Activated naive CD8-positive, alpha-beta T cell treated with anti-CD3 and anti-CD28 coated beads for 36 hours (primary cell): ENCODE data around the gene SHC1. TPM values are rescaled to one million over a fixed set of nuclear protein-coding genes. Genes with fewer than 3 reads are reported as not detected.

Experiments
- DNase-seq: peaks from one replicate; pipeline ENCODE4 v3.0.0; 2021
- H3K27ac Mint-ChIP-seq: one replicate; pipeline ENCODE4 v1.8.0; 2022; ENCODE audit warnings: mild to moderate bottlenecking, moderate library complexity, mixed read lengths
- H3K27me3 Mint-ChIP-seq: one replicate; pipeline ENCODE4 v1.8.0; 2022; ENCODE audit warnings: mild to moderate bottlenecking, mixed read lengths
- H3K36me3 Mint-ChIP-seq: one replicate; pipeline ENCODE4 v1.8.0; 2021; ENCODE audit warnings: mild to moderate bottlenecking, mixed read lengths
- H3K4me1 Mint-ChIP-seq: one replicate; pipeline ENCODE4 v1.8.0; 2021; ENCODE audit warnings: mixed read lengths
- H3K4me3 Mint-ChIP-seq: one replicate; pipeline ENCODE4 v1.8.0; 2022; ENCODE audit warnings: mild to moderate bottlenecking, moderate library complexity, mixed read lengths
- H3K9me3 Mint-ChIP-seq: one replicate; pipeline ENCODE4 v1.8.0; 2022; ENCODE audit warnings: mixed read lengths
- total RNA-seq, 2 experiments: library from RNA; stranded (reverse); gene quantifications; one replicate each; pipeline ENCODE4 v1.2.3, GENCODE V29; 2021

SHC1 gene
- total RNA-seq, result 10 to 100 TPM; 34.7 to 38.4 TPM

- DNase-seq, result no peak
- Mint-ChIP-seq H3K36me3 (peaks cover 6% of the 10 kb centered on the region), H3K4me3 (peak within 1 kb of the TSS; percentile 43), H3K4me1 (peaks cover 30% of the 10 kb centered on the region), H3K27me3 (no peaks in the 10 kb centered on the region), H3K9me3 (no peaks in the 10 kb centered on the region), H3K27ac (peak within 1 kb of the TSS; percentile 51)
These were observed at the start of gene SHC1 for GRCh38 chr1:154970631-154971340. Gene SHC1, minus strand, starts transcription at chr1:154970747. Its CDS starts 221 bp downstream, at chr1:154970526.

DNA sequence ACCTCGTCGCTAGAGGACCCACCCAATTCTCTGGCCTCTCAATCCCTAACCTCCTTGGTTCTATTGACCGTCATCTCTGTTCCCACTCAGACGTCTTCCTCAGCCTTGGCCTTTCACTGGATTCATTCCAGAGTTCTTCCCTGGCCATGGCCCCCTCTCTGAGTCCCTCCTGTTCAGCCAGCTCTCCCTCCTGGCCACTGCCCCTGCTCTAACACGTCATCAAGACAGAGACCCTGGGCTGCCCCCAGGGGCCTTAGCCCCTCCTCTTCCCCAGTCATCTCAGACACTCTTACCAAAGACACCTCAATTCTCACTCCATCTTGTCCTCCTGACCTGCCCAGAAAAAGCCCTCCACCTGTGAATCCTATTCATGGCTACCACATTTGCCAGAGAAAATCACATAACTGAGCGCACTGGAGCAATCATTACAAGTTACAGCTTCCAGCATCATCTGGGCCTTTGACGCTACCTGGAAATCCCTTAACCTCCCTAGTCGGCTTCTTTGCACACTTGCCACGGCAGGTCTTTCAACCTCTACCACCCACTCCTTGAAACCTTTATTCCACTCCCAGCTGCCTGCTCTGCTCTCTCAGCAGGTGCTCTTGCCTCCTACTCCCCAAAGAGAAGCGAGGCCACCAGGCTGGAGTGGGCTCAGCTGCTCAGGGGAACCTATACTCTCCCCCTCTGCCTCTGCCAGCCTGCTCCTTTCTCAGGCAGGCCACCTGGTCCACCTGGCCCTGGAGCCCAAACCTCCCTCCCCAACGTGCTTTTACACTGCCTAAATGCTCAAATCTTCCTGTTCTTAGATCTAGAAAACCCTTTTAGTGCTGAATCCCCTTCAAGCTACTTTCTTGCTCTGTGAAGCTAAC, 49.1 kb upstream of the SHC1 start:
- Mint-ChIP-seq H3K4me3 (no peak overlapping the region), H3K36me3 (peaks cover 4% of the 10 kb centered on the region)

DNA sequence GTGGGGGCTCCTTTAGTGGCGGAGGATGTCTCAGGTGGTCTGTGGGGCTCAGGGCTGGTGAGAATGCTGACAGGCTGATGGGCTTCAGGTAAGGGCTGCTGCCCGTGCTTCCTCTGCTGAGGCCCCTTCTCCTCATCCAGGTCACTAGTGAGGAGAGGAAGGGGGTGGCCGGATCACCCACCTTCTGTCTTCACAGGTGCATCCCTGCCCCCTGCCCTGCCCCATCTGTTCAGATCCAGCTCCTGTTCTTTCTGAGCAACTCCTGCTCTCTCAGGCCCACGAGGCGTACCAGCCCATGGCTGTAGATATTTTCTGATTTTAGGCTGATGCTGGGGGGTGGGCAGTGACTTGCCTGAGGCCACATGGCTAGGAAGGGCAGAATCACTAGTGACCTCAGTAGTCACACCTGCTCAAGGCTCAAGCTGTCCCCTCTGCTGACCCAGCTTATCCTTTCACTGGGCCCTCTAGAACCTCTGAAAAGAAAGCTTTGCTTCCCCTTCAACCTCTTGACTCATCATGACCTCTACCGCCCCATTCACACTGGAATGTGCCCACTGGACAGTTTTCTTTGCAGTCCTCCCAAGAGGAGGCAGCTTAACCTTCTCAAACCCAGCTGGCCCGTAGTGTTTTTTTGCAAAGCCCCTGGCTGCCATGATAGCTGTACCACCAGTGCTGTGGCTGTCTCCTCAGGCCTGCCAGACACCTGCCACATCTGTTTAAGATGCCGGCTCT, 48.2 kb upstream of the SHC1 start:
- no peak for DNase-seq
- Mint-ChIP-seq H3K4me3 (no peak overlapping the region), H3K36me3 (peaks cover 4% of the 10 kb centered on the region), H3K27ac (no peak overlapping the region), H3K27me3 (peaks cover 6% of the 10 kb centered on the region), H3K4me1 (peaks cover 23% of the 10 kb centered on the region), H3K9me3 (no peaks in the 10 kb centered on the region)

More for the DNA sequence above, 49.1 kb upstream of the SHC1 start:
- no peak for DNase-seq
- Mint-ChIP-seq H3K9me3 (no peaks in the 10 kb centered on the region), H3K4me1 (peaks cover 17% of the 10 kb centered on the region), H3K27ac (no peak overlapping the region), H3K27me3 (peaks cover 6% of the 10 kb centered on the region)

DNA sequence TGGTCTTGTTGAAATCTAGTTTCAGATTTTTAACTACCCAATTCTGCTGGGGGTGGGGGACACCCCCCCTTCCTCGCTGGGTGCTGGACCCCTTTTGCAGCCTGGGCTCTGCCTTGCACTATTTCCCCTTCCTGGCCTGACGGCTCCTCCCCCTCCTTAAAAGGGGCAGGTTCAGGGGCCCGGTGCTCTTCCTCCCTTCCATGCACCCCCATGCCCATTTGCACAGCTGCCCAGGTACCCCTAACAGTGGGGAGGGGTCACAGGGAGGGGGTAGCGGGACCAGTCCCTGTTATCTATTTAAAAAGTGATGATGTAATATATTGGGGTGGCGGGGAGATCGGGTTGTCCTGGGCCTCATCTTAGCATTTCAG, 47.4 kb upstream of the SHC1 start:
- H3K27ac Mint-ChIP-seq, result no peak overlapping the region
- H3K36me3 Mint-ChIP-seq, result peaks cover 4% of the 10 kb centered on the region
- H3K27me3 Mint-ChIP-seq, result peaks cover 6% of the 10 kb centered on the region
- peak overlapping the region; percentile 57 for H3K4me3 Mint-ChIP-seq
- H3K9me3 Mint-ChIP-seq, result no peaks in the 10 kb centered on the region
- H3K4me1 Mint-ChIP-seq, result peaks cover 30% of the 10 kb centered on the region
- DNase-seq, result no peak

DNA sequence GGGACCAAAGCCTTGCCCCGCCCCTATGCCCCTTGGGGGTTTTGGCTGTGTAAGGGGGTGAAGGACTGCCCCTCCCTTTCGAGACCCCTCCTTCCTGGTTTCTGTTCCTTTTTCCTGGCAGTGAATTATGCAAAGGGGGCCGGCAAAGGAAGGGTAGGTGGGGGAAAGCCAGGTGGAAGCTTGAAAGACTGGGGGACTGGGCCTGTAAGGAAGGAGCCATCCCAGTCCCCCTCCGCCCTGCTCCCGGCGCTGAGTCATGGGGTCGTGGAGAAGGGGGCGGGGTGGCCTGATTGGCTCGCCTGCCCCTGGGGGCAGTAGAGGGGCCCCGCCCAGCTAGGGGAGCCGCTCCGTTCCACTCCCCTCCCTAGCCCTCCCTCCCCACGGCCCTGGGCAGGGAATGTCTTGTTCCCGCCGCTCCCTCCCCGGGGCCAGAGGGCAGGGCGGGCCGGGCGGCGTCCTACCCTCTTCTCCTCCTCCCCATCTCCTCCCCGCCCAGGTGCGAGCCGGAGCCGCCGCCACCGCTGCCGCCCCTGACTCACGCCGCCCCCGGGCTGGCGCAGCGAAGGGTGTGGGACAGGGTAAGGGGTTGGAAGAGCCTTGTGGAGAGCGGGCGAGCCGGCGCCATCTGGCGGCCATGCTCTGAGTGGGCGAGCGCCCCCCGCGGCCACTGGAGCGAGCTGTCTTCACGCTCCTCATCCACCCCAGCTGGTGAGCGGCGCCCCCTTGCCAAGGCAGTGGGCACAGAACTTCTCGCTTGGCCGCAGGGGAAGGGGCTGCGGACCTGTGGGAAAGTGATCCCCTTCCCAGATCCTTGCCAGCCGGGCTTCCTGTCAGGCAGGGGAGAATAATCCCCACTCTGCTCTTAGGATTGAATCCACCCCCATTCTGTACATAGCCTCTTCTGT, 46.7 kb upstream of the SHC1 start:
- Mint-ChIP-seq H3K27me3 (peaks cover 6% of the 10 kb centered on the region), H3K36me3 (peaks cover 4% of the 10 kb centered on the region), H3K9me3 (no peaks in the 10 kb centered on the region), H3K4me3 (peak overlapping the region; percentile 57), H3K27ac (peak overlapping the region; percentile 13), H3K4me1 (peaks cover 36% of the 10 kb centered on the region)
- peak; percentile 93 for DNase-seq

- Mint-ChIP-seq H3K4me3 (no peak overlapping the region), H3K27me3 (peaks cover 6% of the 10 kb centered on the region), H3K9me3 (no peaks in the 10 kb centered on the region), H3K36me3 (peaks cover 4% of the 10 kb centered on the region), H3K4me1 (peaks cover 40% of the 10 kb centered on the region), H3K27ac (peak overlapping the region; percentile 11)
- no peak for DNase-seq
These were observed 45.8 kb upstream of the SHC1 start for GRCh38 chr1:155016231-155016831.

- DNase-seq, result no peak
- peaks cover 6% of the 10 kb centered on the region for H3K27me3 Mint-ChIP-seq
- peaks cover 46% of the 10 kb centered on the region for H3K4me1 Mint-ChIP-seq
- peaks cover 4% of the 10 kb centered on the region for H3K36me3 Mint-ChIP-seq
- H3K9me3 Mint-ChIP-seq, result no peaks in the 10 kb centered on the region
- no peak overlapping the region for H3K4me3 Mint-ChIP-seq
- no peak overlapping the region for H3K27ac Mint-ChIP-seq
These were observed 45.1 kb upstream of the SHC1 start for GRCh38 chr1:155015527-155016230.

GRCh38 chr1:155014709-155015508, 44.4 kb upstream of the SHC1 start:
- DNase-seq, result no peak
- H3K27ac Mint-ChIP-seq, result no peak overlapping the region
- H3K4me3 Mint-ChIP-seq, result no peak overlapping the region
- peaks cover 4% of the 10 kb centered on the region for H3K36me3 Mint-ChIP-seq
- peaks cover 6% of the 10 kb centered on the region for H3K27me3 Mint-ChIP-seq
- H3K4me1 Mint-ChIP-seq, result peaks cover 54% of the 10 kb centered on the region
- no peaks in the 10 kb centered on the region for H3K9me3 Mint-ChIP-seq

- H3K27ac Mint-ChIP-seq, result no peak overlapping the region
- peaks cover 4% of the 10 kb centered on the region for H3K36me3 Mint-ChIP-seq
- H3K4me3 Mint-ChIP-seq, result no peak overlapping the region
- peaks cover 62% of the 10 kb centered on the region for H3K4me1 Mint-ChIP-seq
- H3K9me3 Mint-ChIP-seq, result no peaks in the 10 kb centered on the region
- peaks cover 6% of the 10 kb centered on the region for H3K27me3 Mint-ChIP-seq
- DNase-seq, result no peak
These were observed 43.1 kb upstream of the SHC1 start for GRCh38 chr1:155013632-155014031.

DNA sequence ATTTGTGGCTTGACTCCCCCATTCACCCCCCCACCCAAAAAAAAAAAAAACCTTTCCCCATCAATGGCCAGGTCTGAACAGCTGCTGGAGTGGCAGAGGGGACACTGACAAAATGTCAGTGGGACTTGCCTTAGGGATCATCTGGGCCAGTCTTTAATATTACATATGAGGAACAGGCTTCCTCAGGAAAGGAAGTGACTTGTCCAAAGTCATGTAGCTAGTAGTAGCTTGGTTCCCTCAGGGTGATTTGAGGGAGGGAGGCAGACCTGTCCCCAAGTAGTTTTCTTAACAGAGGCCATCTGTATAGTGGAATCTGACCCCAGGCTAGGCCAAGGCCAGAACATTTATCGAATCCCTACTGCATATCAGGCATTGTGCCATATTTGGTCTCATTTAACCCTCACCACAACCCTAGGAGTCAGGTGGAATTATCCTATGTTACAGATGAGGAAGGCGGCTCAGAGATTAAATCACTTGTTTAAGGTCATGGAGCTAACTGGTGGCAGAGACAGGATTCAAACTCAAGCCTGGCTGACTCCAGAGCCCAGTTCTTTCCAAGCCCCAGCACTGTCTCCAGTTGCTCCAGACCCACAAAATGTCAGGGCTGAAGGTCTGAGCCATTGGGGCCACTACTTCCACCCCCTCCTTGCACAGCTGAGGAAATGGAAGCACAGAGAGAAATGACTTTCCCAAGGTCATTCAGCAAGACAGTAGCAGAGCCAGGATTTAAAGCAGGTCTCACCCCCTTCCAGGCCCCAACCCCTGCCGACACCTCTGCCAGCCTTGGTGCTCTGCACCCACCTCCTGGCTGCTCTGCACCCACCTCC, 42.4 kb upstream of the SHC1 start:
- DNase-seq, result no peak
- Mint-ChIP-seq H3K4me3 (no peak overlapping the region), H3K4me1 (peaks cover 66% of the 10 kb centered on the region), H3K9me3 (no peaks in the 10 kb centered on the region), H3K27me3 (peaks cover 6% of the 10 kb centered on the region), H3K27ac (no peak overlapping the region), H3K36me3 (peaks cover 4% of the 10 kb centered on the region)

DNA sequence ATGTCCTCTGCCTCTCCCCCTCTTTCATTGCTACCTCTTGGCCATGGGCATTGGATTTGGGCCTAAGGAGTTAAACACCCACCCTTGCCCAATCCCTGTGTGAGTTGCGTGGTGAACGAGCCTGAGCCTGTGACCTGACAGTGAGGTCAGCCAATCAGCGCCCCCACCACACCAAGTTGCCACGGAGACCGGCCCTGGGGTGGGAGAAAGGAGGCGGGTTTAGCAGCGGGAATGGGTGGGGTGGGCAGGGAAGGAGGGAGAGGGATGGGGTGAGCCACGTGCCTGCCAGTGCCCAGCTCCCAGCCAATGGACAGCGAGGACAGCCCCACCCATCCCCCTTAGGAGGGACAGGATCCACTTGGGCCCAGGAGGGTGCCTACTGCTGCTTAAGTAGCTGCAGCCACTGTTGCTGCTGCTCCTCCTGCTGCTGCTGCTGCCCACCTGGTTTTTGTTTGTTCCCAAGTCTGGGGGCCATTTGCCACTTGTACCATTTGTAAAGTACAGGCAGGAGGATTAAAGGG, 41.5 kb upstream of the SHC1 start:
- H3K4me3 Mint-ChIP-seq, result no peak overlapping the region
- peaks cover 64% of the 10 kb centered on the region for H3K4me1 Mint-ChIP-seq
- peaks cover 4% of the 10 kb centered on the region for H3K36me3 Mint-ChIP-seq

DNA sequence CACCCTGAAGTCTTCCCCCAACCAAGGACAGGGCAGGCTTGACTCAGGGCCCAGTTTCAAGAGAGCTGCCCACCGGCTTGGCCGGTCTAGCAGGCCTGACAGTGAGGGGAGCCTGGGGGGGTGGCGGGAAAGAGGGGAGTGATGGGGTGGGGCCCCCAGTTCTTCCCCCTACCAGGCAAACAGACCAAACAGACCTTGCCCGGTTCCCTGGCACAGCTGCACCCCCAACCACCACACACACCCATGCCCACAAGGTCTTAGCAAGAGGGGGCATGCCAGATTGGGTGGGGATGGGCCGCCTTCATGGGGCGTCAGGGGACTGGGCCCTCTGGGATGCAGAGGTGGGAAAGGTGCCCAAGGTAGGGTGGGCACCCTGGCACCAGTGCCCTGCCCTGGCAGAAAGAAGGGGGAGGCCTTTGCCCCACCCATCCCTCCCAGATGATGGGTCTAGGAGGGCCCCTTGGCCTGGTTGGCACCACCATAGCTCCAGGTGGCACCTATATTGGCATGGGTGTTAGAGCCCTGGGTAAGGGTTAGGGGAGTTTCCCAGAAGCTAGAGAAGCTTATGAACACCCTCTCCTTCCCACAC, 41.0 kb upstream of the SHC1 start:
- Mint-ChIP-seq H3K4me3 (no peak overlapping the region), H3K27me3 (peaks cover 6% of the 10 kb centered on the region), H3K9me3 (no peaks in the 10 kb centered on the region), H3K4me1 (peaks cover 65% of the 10 kb centered on the region), H3K27ac (no peak overlapping the region), H3K36me3 (peaks cover 4% of the 10 kb centered on the region)
- no peak for DNase-seq

More for the DNA sequence above, 41.5 kb upstream of the SHC1 start:
- no peak overlapping the region for H3K27ac Mint-ChIP-seq
- H3K9me3 Mint-ChIP-seq, result no peaks in the 10 kb centered on the region
- peaks cover 6% of the 10 kb centered on the region for H3K27me3 Mint-ChIP-seq
- DNase-seq, result no peak
